ENCODE data around the gene MCM10.

MCM10 gene

DNA sequence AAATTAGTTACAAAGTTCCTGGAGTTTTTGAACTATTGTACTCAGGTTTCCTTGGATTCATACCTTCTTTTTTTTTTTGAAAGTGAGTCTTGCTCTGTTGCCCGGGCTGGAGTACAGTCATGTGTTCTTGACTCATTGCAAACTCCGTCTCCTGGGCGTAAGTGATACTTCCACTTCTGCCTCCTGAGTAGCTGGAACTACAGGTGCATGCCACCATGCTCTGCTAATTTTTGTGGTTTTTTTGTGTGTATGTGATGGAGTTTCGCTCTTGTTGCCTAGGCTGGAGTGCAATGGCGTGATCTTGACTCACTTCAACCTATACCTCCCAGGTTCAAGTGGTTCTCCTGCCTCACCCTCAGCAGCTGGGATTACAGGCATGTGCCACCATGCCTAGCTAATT, 22.3 kb downstream of the MCM10 start:
- DNase-seq (ENCODE audit: low read depth): no peak
- no peak overlapping the region for H3K4me3 ChIP-seq (ENCODE audit: low read depth, low read length)
- TF ChIP-seq, protein P1, sequence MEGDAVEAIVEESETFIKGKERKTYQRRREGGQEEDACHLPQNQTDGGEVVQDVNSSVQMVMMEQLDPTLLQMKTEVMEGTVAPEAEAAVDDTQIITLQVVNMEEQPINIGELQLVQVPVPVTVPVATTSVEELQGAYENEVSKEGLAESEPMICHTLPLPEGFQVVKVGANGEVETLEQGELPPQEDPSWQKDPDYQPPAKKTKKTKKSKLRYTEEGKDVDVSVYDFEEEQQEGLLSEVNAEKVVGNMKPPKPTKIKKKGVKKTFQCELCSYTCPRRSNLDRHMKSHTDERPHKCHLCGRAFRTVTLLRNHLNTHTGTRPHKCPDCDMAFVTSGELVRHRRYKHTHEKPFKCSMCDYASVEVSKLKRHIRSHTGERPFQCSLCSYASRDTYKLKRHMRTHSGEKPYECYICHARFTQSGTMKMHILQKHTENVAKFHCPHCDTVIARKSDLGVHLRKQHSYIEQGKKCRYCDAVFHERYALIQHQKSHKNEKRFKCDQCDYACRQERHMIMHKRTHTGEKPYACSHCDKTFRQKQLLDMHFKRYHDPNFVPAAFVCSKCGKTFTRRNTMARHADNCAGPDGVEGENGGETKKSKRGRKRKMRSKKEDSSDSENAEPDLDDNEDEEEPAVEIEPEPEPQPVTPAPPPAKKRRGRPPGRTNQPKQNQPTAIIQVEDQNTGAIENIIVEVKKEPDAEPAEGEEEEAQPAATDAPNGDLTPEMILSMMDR (IDR thresholded peaks at IDR 0.05; ENCODE audit: control insufficient read depth, extremely low read depth, insufficient read depth): no peak

DNA sequence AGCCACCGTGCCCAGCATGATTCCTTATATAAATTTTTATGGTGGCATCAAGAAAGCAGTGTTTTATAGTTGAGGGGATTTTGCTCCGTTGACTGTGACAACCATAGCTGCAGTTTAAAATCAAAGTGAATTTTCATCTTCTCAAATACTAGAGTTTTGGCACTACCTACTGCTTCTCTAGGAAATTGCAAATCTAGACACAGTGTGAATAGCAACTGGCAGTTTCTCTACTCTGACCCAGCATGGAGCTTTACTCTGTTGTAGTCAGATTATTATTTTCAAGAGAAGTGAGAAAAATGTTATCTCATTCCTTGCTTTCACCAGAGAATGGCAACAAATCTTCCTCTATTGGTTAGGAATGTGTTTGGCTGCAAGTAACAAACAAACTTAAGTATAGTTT, 22.9 kb downstream of the MCM10 start:
- H3K4me3 ChIP-seq (ENCODE audit: low read depth, low read length): no peak overlapping the region
- TF ChIP-seq, protein P1 (IDR thresholded peaks at IDR 0.05; ENCODE audit: control insufficient read depth, extremely low read depth, insufficient read depth): no peak

DNA sequence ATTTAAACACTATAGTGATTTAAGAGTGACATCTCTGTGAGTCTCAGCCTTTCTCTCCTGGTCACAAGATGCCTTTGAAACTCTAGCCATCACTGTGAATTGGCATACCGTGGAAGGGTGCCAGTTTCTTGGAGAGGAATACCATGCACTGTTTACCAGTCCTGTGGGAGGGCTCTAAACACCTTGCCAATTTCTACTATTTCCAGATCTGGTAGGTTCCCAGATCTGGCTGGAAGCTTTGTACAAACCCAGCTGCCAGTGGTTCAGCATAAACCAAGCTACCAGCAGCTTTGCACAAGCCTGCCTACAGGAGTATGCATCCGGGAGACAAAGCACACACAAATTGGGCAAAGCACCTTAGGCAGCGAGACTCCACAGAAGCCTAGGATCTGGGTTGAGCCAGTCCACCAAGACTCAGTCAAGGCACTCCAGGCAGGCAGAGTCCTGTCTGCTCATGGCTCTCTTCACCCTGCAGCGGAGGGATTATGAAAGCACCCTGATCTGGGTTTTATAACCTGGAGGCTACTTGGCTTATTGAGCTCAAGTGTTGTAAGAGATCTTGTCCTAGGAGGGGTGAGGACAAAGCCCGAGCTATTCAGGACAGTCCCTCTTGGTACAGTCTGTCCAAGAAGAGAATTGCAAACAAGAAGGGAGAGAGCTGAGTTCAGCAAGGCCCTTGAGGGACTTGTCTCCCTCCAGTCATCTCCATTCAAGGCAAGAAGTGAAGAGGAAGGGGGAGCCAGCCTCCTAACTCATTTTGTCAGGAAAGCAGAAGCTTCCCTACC, 23.6 kb downstream of the MCM10 start:
- TF ChIP-seq, protein P1 (IDR thresholded peaks at IDR 0.05; ENCODE audit: control insufficient read depth, extremely low read depth, insufficient read depth): no peak
- DNase-seq (ENCODE audit: low read depth): no peak
- no peak overlapping the region for H3K4me3 ChIP-seq (ENCODE audit: low read depth, low read length)

More for the DNA sequence above, 22.9 kb downstream of the MCM10 start:
- no peak for DNase-seq (ENCODE audit: low read depth)

DNA sequence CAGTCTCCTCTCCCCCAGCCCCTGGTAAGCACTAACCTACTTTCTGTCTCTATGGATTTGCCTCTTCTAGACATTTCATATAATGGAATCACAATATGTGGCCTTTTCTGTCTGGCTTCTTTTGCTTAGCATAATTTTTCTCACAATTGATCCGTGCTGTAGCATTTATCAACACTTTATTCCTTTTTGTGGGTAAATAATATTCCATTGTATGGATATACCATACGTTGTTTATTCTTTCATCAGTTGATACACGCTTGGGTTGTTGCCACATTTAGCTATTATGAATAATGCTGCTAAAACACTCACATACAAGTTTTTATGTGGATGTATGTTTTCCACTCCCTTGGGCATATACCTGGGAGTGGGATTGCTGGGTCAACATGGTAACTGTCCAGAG, 25.8 kb downstream of the MCM10 start:
- TF ChIP-seq, protein P1 (IDR thresholded peaks at IDR 0.05; ENCODE audit: control insufficient read depth, extremely low read depth, insufficient read depth): no peak
- no peak overlapping the region for H3K4me3 ChIP-seq (ENCODE audit: low read depth, low read length)

DNA sequence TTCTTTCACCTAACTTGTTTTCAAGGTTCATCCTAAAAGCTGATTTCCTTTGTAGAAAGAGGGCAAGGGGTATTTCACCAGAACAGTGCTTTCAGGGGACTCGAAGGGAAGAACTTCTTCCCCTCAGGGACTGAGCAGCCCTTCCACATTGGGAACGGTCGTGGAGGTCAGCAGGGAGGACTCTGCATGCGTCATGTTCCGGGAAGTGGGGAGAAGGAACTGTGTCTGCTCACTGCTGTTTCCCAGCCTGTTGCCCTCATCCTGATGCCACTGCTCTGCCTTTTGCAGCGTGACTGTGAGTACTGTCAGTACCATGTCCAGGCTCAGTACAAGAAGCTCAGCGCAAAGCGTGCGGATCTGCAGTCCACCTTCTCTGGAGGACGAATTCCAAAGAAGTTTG, 27.2 kb downstream of the MCM10 start:
- TF ChIP-seq, protein P1 (IDR thresholded peaks at IDR 0.05; ENCODE audit: control insufficient read depth, extremely low read depth, insufficient read depth): no peak

More for the DNA sequence above, 25.8 kb downstream of the MCM10 start:
- no peak for DNase-seq (ENCODE audit: low read depth)

DNA sequence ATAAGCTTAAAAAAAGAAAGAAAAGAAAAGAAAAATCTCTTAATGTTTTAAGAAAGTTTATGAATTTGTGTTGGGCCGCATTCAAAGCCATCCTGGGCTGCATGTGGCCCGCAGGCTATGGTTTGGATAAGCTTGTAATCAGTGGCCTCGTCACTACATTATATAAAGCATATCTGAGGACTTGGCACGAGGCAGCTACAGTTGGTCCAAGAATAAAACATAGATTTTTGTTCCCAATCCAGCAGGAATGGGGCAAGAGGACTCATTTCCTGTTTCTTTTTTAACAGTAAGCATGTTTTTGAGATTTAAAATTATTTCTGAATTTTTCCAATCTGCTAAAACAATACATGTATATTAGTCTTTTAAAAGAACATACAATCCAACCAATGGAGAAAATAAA, 28.6 kb downstream of the MCM10 start:
- TF ChIP-seq, protein P1 (IDR thresholded peaks at IDR 0.05; ENCODE audit: control insufficient read depth, extremely low read depth, insufficient read depth): no peak
- no peak overlapping the region for H3K4me3 ChIP-seq (ENCODE audit: low read depth, low read length)
- DNase-seq (ENCODE audit: low read depth): no peak

More for the DNA sequence above, 27.2 kb downstream of the MCM10 start:
- DNase-seq (ENCODE audit: low read depth): no peak
- H3K4me3 ChIP-seq (ENCODE audit: low read depth, low read length): no peak overlapping the region

DNA sequence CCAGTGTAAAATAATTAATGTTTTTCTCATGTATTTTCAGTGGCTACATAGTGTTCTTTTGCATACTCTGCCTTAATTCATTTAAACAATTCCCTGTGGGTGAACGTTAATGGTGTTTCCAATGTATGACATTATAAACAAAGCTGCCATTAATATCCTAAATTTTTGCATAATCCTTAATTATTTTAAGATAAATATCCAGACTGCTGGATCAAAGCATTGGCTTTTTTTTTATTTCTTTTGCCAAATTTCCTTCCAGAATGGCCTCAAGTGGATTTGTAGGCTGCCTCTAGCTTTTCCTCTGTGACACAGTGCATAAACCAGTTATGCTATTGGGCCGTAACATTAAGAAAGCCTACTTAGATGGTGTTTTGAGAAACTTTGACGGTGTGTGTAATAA, 29.5 kb downstream of the MCM10 start:
- H3K4me3 ChIP-seq (ENCODE audit: low read depth, low read length): no peak overlapping the region
- TF ChIP-seq, protein P1 (IDR thresholded peaks at IDR 0.05; ENCODE audit: control insufficient read depth, extremely low read depth, insufficient read depth): no peak
- DNase-seq (ENCODE audit: low read depth): no peak
